GM12878 (cell line): ENCODE measurements around the gene CREB5. TPM values are rescaled to one million over a fixed set of nuclear protein-coding genes. Genes with fewer than 3 reads are reported as not detected.

Experiments
- BCL11A ChIP-seq: IDR thresholded peaks from 2 replicates; pipeline ENCODE4 v1.6.1; 2011; ENCODE audit warnings: low read depth, low read length
- BMI1 ChIP-seq: fragments of 450-650 bp; IDR thresholded peaks from 2 replicates; pipeline ENCODE4 v1.6.1; 2016; ENCODE audit warnings: mild to moderate bottlenecking, moderate library complexity, borderline replicate concordance
- CBX5 ChIP-seq: sonication (generic); IDR thresholded peaks from 2 replicates; pipeline ENCODE4 v1.6.1; 2016; ENCODE audit warnings: low read depth, moderate library complexity, mild to moderate bottlenecking, inconsistent platforms
- DPF2 ChIP-seq: fragments of 450-650 bp; IDR thresholded peaks from 2 replicates; pipeline ENCODE4 v1.6.1; 2017; ENCODE audit warnings: mild to moderate bottlenecking
- ETV6 ChIP-seq, 2 experiments: fragments of 450-650 bp in 1 of 2; IDR thresholded peaks in 1 of 2; conservative IDR thresholded peaks in 1 of 2; 2 replicates each; pipeline ENCODE4 v1.6.1; 2014; ENCODE audit warnings: antibody characterized with exemption in 1 of 2, borderline replicate concordance in 1 of 2, low read depth in 1 of 2, mild to moderate bottlenecking in 1 of 2, moderate library complexity in 1 of 2
- HDAC2 ChIP-seq: fragments of 200-600 bp; sonication (generic); IDR thresholded peaks from 2 replicates; pipeline ENCODE4 v1.6.1; 2017
- HDGF ChIP-seq: fragments of 450-650 bp; IDR thresholded peaks from 2 replicates; pipeline ENCODE4 v1.6.1; 2016; ENCODE audit warnings: antibody characterized with exemption
- LARP7 ChIP-seq: fragments of 450-650 bp; IDR thresholded peaks from 2 replicates; pipeline ENCODE4 v1.6.1; 2017; ENCODE audit warnings: mild to moderate bottlenecking
- MEF2A ChIP-seq: IDR thresholded peaks from 2 replicates; pipeline ENCODE4 v1.6.1; 2011; ENCODE audit warnings: low read depth, mild to moderate bottlenecking, low read length, moderate library complexity; ENCODE audit not compliant: insufficient read depth
- NR2C1 ChIP-seq: fragments of 450-650 bp; IDR thresholded peaks from 2 replicates; pipeline ENCODE4 v1.6.1; 2017; ENCODE audit warnings: antibody characterized with exemption, mild to moderate bottlenecking, moderate library complexity
- NR2F1 ChIP-seq: fragments of 450-650 bp; conservative IDR thresholded peaks from 2 replicates; pipeline ENCODE4 v1.6.1; 2017; ENCODE audit warnings: mild to moderate bottlenecking
- POLR2AphosphoS5 ChIP-seq: IDR thresholded peaks from 2 replicates; pipeline ENCODE4 v1.6.1; 2011; ENCODE audit warnings: mild to moderate bottlenecking, low read length, inconsistent platforms
- SMAD1 ChIP-seq: fragments of 450-650 bp; IDR thresholded peaks from 2 replicates; pipeline ENCODE4 v1.6.1; 2018; ENCODE audit warnings: mild to moderate bottlenecking, low read depth; ENCODE audit not compliant: partially characterized antibody
- SMAD5 ChIP-seq: IDR thresholded peaks from 2 replicates; pipeline ENCODE4 v1.6.1; 2016; ENCODE audit warnings: antibody characterized with exemption, low read depth
- SP1 ChIP-seq: IDR thresholded peaks from one replicate; pipeline ENCODE4 v1.6.1; 2011; ENCODE audit warnings: low read depth, low read length
- STAT3 ChIP-seq: IDR thresholded peaks from 2 replicates; pipeline ENCODE4 v1.6.1; 2011; ENCODE audit warnings: low read depth, low read length, improper control_type of control experiment
- TAF1 ChIP-seq: IDR thresholded peaks from 2 replicates; pipeline ENCODE4 v1.6.1; 2011; ENCODE audit warnings: mild to moderate bottlenecking, low read depth, low read length, borderline replicate concordance
- YY1 ChIP-seq: IDR thresholded peaks from 2 replicates; pipeline ENCODE4 v1.6.1; 2011; ENCODE audit warnings: low read depth, mild to moderate bottlenecking, low read length
- ZNF384 ChIP-seq: IDR thresholded peaks from 2 replicates; pipeline ENCODE4 v1.6.1; 2012; ENCODE audit warnings: low read depth, mild to moderate bottlenecking, low read length, improper control_type of control experiment, borderline replicate concordance
- polyA plus RNA-seq, 11 experiments: library from polyadenylated mRNA; depleted of rRNA in 4 of 11; unstranded in 6 of 11; stranded (reverse) in 5 of 11; fragments of >200 nt; fragmentation: Nextera tagmentation in 4 of 11; fragmentation: Illumina TruSeq in 1 of 11; extraction: Ambion mirVana in 4 of 11; extraction: Trizol in 1 of 11; gene quantifications; 1 replicate in 1 of 11; 2 replicates in 10 of 11; pipeline versions ENCODE4 v1.2.1 to v1.2.3, GENCODE V29; 2011 to 2016; ENCODE audit warnings: inconsistent platforms in 2 of 11, missing spikeins in 2 of 11, low read depth in 1 of 11
- total RNA-seq, 4 experiments: library from RNA; depleted of rRNA in 3 of 4; stranded (reverse); fragments of >200 nt in 3 of 4; fragmentation: Illumina TruSeq in 1 of 4; extraction: Trizol in 1 of 4; gene quantifications; 2 replicates each; pipeline versions ENCODE4 v1.2.1 to v1.2.3, GENCODE V29; 2013 to 2021
- TF ChIP-seq, protein P1 (sequence below): IDR thresholded peaks from 2 replicates; pipeline ENCODE4 v1.6.1; 2011; ENCODE audit warnings: borderline replicate concordance, low read depth, mild to moderate bottlenecking, moderate library complexity, low read length; ENCODE audit not compliant: insufficient read depth, poor library complexity, severe bottlenecking
- TF ChIP-seq, protein P2 (sequence below): fragments of 450-650 bp; IDR thresholded peaks from 2 replicates; pipeline ENCODE4 v1.6.1; 2017; ENCODE audit warnings: mild to moderate bottlenecking, low read depth, inconsistent platforms; ENCODE audit not compliant: poor library complexity, severe bottlenecking

The CREB5 gene
- total and polyA plus RNA-seq, 10 of the 15 experiments (the other 5 are each of a cell fraction or from before 2014, with no cell fraction given), result 12.9 to 74.1 (median 53.0) TPM

DNA sequence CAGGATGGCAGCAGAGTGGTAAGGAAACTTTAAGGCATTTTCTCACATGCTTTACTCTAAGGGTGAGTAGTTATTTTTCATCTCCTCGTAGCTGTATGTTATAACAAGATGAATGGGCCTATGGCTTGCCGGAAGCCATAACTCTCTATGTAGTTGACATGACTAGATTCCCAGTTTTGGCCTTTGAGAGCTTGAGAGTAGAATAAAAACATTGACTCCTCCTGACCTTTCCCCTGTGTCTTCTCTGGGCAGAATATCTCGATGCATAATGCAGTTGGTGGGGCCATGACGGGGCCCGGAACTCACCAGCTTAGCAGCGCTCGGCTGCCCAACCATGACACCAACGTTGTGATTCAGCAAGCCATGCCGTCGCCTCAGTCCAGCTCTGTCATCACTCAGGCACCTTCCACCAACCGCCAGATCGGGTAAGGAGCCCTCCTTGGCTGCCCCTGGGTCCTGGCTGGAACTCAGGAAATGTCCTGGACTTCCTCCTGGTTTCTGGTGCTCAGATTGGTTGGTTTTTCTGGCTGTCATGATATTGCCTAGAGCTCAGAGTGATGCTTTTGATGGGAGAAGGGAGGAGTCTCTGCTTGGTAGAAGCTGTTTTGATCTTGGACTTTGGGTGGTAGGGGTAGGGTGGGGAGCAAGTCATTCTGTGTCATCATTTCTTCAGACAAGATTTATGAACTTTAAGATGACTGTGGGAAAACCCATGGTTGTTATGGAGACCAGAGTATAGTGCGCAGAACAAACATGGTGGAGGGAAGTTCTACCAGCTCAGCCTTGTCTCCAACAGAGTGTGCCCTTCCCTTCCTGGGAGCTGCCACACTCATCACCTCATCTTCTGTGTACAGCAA is 158.0 kb downstream of the CREB5 start (continued):
- TF ChIP-seq, protein P1, sequence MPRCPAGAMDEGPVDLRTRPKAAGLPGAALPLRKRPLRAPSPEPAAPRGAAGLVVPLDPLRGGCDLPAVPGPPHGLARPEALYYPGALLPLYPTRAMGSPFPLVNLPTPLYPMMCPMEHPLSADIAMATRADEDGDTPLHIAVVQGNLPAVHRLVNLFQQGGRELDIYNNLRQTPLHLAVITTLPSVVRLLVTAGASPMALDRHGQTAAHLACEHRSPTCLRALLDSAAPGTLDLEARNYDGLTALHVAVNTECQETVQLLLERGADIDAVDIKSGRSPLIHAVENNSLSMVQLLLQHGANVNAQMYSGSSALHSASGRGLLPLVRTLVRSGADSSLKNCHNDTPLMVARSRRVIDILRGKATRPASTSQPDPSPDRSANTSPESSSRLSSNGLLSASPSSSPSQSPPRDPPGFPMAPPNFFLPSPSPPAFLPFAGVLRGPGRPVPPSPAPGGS, result peak; percentile 2
- TF ChIP-seq DPF2 (peak; percentile 65; the same call in 1 of the 2 replicates), SMAD5 (no peak), POLR2AphosphoS5 (peak; percentile 73), SMAD1 (peak; percentile 56), SP1 (no peak), BMI1 (peak; percentile 87), HDGF (peak; percentile 92; the same call in 1 of the 2 replicates), NR2C1 (peak; percentile 55; the same call in 1 of the 2 replicates), CBX5 (0 out of 2 replicates have a peak, but pooled peaks have one; percentile 23), STAT3 (no peak), TAF1 (peak; percentile 57; the same call in 1 of the 2 replicates), HDAC2 (no peak), LARP7 (peak; percentile 47; the same call in 1 of the 2 replicates), YY1 (peak; percentile 78), NR2F1 (peak; percentile 87), ZNF384 (no peak), MEF2A (no peak), BCL11A (no peak), ETV6 (conservative IDR thresholded peaks at IDR 0.05 in 1 of 2, IDR thresholded peaks at IDR 0.05 in 1 of 2; ENCODE audit: borderline replicate concordance in 1 of 2, low read depth in 1 of 2) (0 out of 4 replicates have a peak, but pooled peaks of 1 of the 2 experiments have one; percentile 26)
- TF ChIP-seq, protein P2, sequence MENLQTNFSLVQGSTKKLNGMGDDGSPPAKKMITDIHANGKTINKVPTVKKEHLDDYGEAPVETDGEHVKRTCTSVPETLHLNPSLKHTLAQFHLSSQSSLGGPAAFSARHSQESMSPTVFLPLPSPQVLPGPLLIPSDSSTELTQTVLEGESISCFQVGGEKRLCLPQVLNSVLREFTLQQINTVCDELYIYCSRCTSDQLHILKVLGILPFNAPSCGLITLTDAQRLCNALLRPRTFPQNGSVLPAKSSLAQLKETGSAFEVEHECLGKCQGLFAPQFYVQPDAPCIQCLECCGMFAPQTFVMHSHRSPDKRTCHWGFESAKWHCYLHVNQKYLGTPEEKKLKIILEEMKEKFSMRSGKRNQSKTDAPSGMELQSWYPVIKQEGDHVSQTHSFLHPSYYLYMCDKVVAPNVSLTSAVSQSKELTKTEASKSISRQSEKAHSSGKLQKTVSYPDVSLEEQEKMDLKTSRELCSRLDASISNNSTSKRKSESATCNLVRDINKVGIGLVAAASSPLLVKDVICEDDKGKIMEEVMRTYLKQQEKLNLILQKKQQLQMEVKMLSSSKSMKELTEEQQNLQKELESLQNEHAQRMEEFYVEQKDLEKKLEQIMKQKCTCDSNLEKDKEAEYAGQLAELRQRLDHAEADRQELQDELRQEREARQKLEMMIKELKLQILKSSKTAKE, result peak; percentile 18
- TF ChIP-seq, all 136 proteins: peak for 37
